SU-DHL-6 (cell line): Measurements from ENCODE around the gene MT1G.

Source experiments
- H2AFZ ChIP-seq: fragments of 200-600 bp; sonication (generic); 2 replicates; pipeline ENCODE4 v1.6.1; 2014; ENCODE audit warnings: low read depth, mild to moderate bottlenecking, moderate library complexity, mixed read lengths, antibody characterized with exemption, low read length; ENCODE audit not compliant: severe bottlenecking
- H3F3A ChIP-seq: fragments of 200-600 bp; shearing (Covaris generic); 2 replicates; pipeline ENCODE4 v1.6.0; 2016; ENCODE audit warnings: antibody characterized with exemption, mild to moderate bottlenecking; ENCODE audit not compliant: insufficient read depth
- H3K27ac ChIP-seq: fragments of 200-600 bp; sonication (generic); 2 replicates; pipeline ENCODE4 v1.5.1; 2016; ENCODE audit warnings: low read depth, mild to moderate bottlenecking, low read length, moderate library complexity, mixed read lengths
- H3K27me3 ChIP-seq: fragments of 200-600 bp; sonication (generic), shearing (Covaris generic); 2 replicates; pipeline ENCODE4 v1.6.0; 2014; ENCODE audit warnings: mild to moderate bottlenecking, low read length
- H3K36me3 ChIP-seq: fragments of 200-600 bp; sonication (generic); 2 replicates; pipeline ENCODE4 v1.6.1; 2014; ENCODE audit warnings: mild to moderate bottlenecking, low read length, mixed read lengths
- H3K4me2 ChIP-seq: fragments of 300-600, 200-600 bp; shearing (Covaris generic), sonication (generic); 2 replicates; pipeline ENCODE4 v1.6.0; 2014; ENCODE audit warnings: low read length, low read depth, mild to moderate bottlenecking; ENCODE audit not compliant: poor library complexity, severe bottlenecking
- H3K4me3 ChIP-seq: fragments of 200-600 bp; sonication (generic); 2 replicates; pipeline ENCODE4 v1.5.1; 2014; ENCODE audit warnings: antibody characterized with exemption, low read length, mild to moderate bottlenecking, mixed read lengths; ENCODE audit not compliant: insufficient read depth, poor library complexity, severe bottlenecking
- H3K79me2 ChIP-seq: fragments of 200-600 bp; sonication (generic); 2 replicates; pipeline ENCODE4 v1.6.1; 2014; ENCODE audit warnings: mild to moderate bottlenecking, low read length, moderate library complexity; ENCODE audit not compliant: insufficient read depth
- H3K9ac ChIP-seq: fragments of 200-600 bp; sonication (generic); 2 replicates; pipeline ENCODE4 v1.7.0; 2014; ENCODE audit warnings: mild to moderate bottlenecking, low read length
- H3K9me2 ChIP-seq: fragments of 200-600 bp; sonication (generic); replicated peaks from 2 replicates; pipeline ENCODE4 v1.6.1; 2014; ENCODE audit warnings: low read length; ENCODE audit not compliant: insufficient read depth
- H3K9me3 ChIP-seq: fragments of 200-600 bp; sonication (generic); 2 replicates; pipeline ENCODE4 v1.6.1; 2014; ENCODE audit warnings: low read length, mixed read lengths; ENCODE audit not compliant: insufficient read depth
- H4K20me1 ChIP-seq: fragments of 200-600 bp; sonication (generic); 2 replicates; pipeline ENCODE4 v1.6.1; 2014; ENCODE audit warnings: low read depth, mild to moderate bottlenecking, antibody characterized with exemption, low read length, moderate library complexity, mixed read lengths
- CTCF ChIP-seq: fragments of 200-600 bp; sonication (generic); IDR thresholded peaks from one replicate; pipeline ENCODE4 v1.5.1; 2017; ENCODE audit warnings: antibody characterized with exemption, mild to moderate bottlenecking, low read length, moderate library complexity; ENCODE audit not compliant: insufficient read depth, poor library complexity, severe bottlenecking
- EZH2phosphoT487 ChIP-seq: fragments of 200-600 bp; sonication (generic), shearing (Covaris generic); conservative IDR thresholded peaks from 2 replicates; pipeline ENCODE4 v1.6.1; 2018; ENCODE audit warnings: mild to moderate bottlenecking, antibody characterized with exemption, low read length, moderate library complexity, mixed read lengths

The MT1G gene

GRCh38 chr16:56697456-56698155 is 29.7 kb upstream of the MT1G start:
- H3K9me3 ChIP-seq, result no peaks in the 10 kb centered on the region
- no peaks in the 10 kb centered on the region for H3K79me2 ChIP-seq
- H3K4me2 ChIP-seq, result no peak overlapping the region
- no peak overlapping the region for H3K4me3 ChIP-seq
- no peak for TF ChIP-seq CTCF
- TF ChIP-seq EZH2phosphoT487, result no peak
- H3F3A ChIP-seq, result no peaks in the 10 kb centered on the region
- H4K20me1 ChIP-seq, result no peaks in the 10 kb centered on the region
- H3K9ac ChIP-seq, result no peak overlapping the region
- no peaks in the 10 kb centered on the region for H3K36me3 ChIP-seq
- H3K9me2 ChIP-seq, result no peaks in the 10 kb centered on the region
- no peaks in the 10 kb centered on the region for H3K27me3 ChIP-seq
- H3K27ac ChIP-seq, result no peak overlapping the region
- no peak overlapping the region for H2AFZ ChIP-seq

DNA sequence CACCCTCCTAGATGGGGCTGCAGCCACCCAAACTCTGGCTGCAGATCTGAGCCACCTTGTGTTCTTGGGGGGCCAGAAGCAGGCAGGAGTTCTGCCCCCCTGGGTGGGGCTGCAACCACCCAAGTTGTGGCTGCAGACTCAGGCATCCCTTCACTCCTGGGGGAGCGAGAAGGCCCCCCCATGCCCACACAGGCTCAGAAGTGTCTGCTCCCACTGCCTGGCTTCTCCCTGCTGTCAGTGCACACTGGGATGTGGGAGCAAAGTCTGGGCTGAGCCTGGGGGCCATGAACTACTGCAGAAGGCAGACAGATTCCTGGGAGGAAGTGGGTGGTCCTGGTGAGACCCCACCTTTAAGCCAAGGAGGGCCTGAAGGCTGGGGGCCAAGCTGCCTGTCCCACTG is 27.4 kb upstream of the MT1G start:
- H3K27me3 ChIP-seq, result no peaks in the 10 kb centered on the region
- no peaks in the 10 kb centered on the region for H4K20me1 ChIP-seq
- H3F3A ChIP-seq, result no peaks in the 10 kb centered on the region
- H3K27ac ChIP-seq, result no peak overlapping the region
- H3K4me3 ChIP-seq, result no peak overlapping the region
- H3K36me3 ChIP-seq, result no peaks in the 10 kb centered on the region
- no peak overlapping the region for H2AFZ ChIP-seq
- no peak overlapping the region for H3K4me2 ChIP-seq
- H3K9me2 ChIP-seq, result no peaks in the 10 kb centered on the region
- no peaks in the 10 kb centered on the region for H3K79me2 ChIP-seq
- no peak overlapping the region for H3K9ac ChIP-seq
- H3K9me3 ChIP-seq, result no peaks in the 10 kb centered on the region
- no peak for TF ChIP-seq CTCF
- no peak for TF ChIP-seq EZH2phosphoT487

DNA sequence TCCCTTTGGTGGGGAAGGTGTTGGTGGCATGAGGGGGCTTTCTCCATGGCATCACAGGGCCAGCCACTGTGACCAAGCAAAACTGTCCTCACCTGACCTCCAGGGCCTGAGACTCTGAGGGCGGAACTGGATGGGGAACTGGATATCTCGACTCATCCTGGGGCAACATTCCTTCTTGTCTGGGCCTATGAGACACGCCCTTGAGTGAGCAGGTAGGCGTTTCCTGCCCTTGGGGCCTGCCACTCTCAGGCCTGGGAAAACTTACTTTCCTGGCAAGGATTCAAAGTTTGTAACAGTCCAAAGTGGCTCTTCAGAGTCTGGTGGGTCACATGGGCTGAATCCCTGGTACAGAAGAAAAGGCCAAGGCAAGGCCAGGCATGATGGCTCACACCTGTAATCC is 24.0 kb upstream of the MT1G start:
- H3K4me2 ChIP-seq, result no peak overlapping the region
- no peaks in the 10 kb centered on the region for H3K79me2 ChIP-seq
- H3K27me3 ChIP-seq, result no peaks in the 10 kb centered on the region

More for the DNA sequence above, 24.0 kb upstream of the MT1G start:
- H3K9me2 ChIP-seq, result no peaks in the 10 kb centered on the region
- H2AFZ ChIP-seq, result no peak overlapping the region
- TF ChIP-seq CTCF (no peak), EZH2phosphoT487 (no peak)
- H3K9me3 ChIP-seq, result no peaks in the 10 kb centered on the region
- H4K20me1 ChIP-seq, result no peaks in the 10 kb centered on the region
- no peaks in the 10 kb centered on the region for H3F3A ChIP-seq
- H3K36me3 ChIP-seq, result no peaks in the 10 kb centered on the region
- no peak overlapping the region for H3K4me3 ChIP-seq
- no peak overlapping the region for H3K9ac ChIP-seq
- no peak overlapping the region for H3K27ac ChIP-seq
